SK-MEL-5 (cell line): ENCODE results near the gene MKI67. TPM values are rescaled to one million over a fixed set of nuclear protein-coding genes. Genes with fewer than 3 reads are reported as not detected.

ENCODE experiments used
- DNase-seq: peaks from one replicate; pipeline ENCODE4 v3.0.0-alpha.2; 2016; ENCODE audit warnings: low read depth, low spot score
- in situ Hi-C: cut with HindIII; loops from 2 replicates; pipeline ENCODE4 v1.10.0; 2016; ENCODE audit warnings: low sequenced_read_pairs, high pct_unique_total_duplicates, low pct_unique_long_range_greater_than_20kb
- total RNA-seq: library from RNA; depleted of rRNA; stranded (reverse); fragments of >200 nt; shearing (Covaris generic); gene quantifications from 2 replicates; pipeline ENCODE4 v1.2.3, GENCODE V29; 2014

Gene MKI67
- total RNA-seq, 1 experiment from 2014 or later = 11.7 TPM

DNA sequence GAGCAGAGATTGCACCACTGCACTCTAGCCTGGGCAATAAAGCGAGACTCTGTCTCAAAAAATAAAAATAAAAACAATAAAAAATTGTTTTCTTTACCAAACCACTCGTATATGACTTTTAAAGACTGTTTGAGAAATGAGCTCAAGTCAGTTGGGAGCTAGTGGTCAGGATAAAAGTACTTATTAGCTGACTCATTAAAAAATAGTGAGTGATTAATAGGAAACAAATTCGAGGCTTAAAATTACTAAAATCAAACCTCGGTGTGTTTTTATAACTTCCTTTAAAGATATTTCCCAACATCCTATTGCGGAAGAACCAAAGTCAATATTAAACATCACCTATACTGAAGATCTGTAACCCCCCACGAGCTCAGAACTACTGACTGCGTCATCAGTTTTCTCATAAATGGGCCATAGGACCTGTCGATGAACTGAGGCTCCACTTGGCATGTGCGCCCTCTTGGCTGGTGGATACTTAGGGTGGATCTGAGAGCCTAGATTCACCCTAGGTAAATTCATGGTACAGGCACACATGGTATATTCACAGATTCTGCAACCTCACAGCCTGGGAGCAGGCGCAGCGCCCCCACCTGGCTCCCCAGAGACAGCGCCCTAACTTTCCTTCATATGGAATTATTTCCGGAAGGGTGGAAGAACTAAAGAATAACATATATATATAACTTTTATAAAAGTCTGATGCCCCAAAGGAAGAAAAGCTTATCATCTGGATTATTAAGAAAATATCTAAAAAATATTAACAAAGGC lies 9.2 kb downstream of the MKI67 start:
- in situ Hi-C loops = no loop called here
- peak; percentile 10 for DNase-seq

DNA sequence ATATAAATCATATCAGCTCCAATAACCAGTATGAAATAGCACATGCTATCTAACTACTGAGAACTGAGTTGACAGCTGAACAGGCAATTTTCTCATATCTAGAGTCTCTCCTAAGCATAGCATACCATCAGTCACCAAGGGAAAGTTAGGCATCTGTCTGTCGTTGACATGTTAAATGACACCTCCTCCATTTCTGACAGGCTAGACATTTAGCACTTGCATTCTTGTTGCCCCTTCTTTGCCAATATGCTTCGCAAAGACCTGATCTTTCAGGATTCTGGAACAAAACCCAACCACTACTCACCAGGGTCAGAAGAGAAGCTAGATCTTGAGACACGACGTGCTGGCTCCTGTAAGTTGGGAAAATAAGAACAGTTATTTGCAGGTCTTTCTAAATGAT lies 10.0 kb downstream of the MKI67 start:
- in situ Hi-C loops = no loop called here
- no peak for DNase-seq

DNA sequence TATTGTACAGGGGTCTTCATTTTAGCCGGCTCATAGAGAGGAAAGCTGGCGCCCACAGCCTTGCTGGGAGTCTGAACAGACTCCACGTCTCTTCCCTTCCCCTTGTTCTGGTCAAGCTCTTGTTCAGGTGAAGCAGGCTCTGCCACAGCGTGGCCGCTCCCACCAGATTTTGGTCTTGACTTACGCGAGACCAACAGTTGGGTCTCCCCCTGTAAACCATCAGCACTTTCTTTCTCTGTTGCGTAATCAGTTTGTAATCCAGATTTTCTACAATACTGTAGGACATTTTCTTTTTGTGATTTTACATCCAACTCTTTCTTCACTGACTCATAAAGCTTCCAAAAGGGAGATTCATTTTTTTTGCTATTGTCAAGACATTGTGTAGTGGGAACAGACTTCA lies 10.9 kb downstream of the MKI67 start:
- in situ Hi-C loops = no loop called here
- no peak for DNase-seq

- DNase-seq = no peak
- in situ Hi-C loops = no loop called here
These were observed 11.3 kb downstream of the MKI67 start for GRCh38 chr10:128114901-128115300.

DNA sequence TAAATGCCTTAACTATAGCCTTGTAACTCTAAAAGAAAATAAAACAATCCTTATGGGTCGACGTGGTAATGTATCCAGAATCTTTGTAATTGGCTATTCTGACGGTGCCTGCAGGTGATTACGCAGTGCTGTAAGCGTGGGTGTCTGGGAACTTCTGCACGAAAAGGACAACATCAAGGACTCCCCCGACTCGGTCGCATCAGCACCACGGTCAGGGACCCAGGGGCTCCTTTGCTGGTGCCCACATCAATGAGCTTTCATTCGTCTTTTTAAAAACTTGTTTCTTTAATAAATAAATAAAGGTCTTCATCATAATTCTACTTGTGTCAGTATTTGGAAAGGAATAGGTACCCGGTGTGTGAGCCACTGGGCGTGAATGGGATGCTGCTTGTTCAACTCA lies 13.2 kb downstream of the MKI67 start:
- in situ Hi-C loops = no loop called here

GRCh38 chr10:128111696-128112095 lies 14.5 kb downstream of the MKI67 start:
- in situ Hi-C loops = no loop called here

More for the DNA sequence above, 13.2 kb downstream of the MKI67 start:
- DNase-seq = no peak

DNA sequence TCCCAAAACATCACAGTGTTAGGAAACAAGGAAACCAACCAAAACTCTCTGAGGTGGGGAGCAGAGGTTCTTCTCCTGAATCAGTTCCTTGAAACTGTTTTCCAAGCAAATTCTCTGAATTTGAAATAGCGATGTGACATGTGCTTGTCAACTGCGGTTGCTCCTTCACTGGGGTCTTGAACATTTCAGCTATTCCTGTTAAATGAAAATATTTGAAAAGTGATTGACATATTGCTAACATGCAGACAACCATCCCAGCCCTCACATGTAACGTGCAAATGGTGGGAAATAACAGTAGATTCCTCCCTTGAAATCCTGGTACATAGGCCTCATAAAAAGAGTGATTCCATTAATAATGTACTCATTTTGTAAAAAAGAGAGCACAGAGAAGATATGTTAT lies 15.9 kb downstream of the MKI67 start:
- DNase-seq = no peak
- in situ Hi-C loops = no loop called here

More at GRCh38 chr10:128111696-128112095, 14.5 kb downstream of the MKI67 start:
- DNase-seq = no peak

- DNase-seq = no peak
These were observed 16.5 kb downstream of the MKI67 start for GRCh38 chr10:128109707-128110106.

DNA sequence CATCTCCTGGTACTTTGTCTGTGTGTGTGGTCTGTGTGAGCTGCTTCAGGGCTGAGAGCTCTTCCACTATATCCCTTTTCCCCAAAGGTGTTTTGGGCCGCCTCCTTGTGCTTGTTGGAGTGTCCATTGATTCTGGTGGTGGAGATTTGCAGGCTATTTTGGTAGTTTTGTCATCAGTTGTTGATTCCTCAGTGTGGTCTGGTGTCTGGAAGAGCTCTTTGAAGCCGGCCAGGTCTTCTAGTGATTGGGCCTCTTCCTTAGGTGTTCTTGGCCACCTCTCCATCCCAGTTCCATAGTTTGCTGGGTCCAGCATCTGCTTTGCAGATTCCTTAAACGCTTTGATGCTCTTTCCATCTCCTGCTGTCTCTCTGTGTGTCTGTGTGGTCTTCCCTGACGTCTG lies 20.8 kb downstream of the MKI67 start:
- no peak for DNase-seq
- in situ Hi-C loops = no loop called here

More at GRCh38 chr10:128109707-128110106, 16.5 kb downstream of the MKI67 start:
- in situ Hi-C loops = no loop called here

DNA sequence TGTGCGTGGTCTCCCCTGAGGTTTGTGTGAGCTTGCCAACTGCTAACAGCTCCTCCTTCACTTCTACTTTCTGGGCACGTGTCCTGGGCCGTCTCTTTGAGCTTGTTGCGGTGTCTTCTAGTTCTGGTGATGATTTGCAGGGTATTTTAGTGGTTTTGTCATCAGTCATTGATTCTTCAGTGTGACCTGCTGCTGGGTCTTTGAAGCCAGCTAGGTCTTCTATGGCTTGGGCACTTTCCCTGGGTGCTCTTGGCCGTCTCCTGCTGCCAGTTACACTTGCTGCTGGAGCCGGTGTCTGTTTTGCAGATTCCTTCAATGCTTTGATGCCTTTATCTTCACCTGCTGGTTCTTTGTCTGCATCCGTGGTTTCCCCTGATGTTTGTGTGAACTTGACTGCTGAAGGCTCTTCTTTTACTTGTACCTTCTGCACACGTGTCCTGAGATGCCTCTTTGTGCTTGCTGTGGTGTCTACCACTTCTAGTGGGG lies 23.0 kb downstream of the MKI67 start:
- in situ Hi-C loops = no loop called here
- no peak for DNase-seq

- no peak for DNase-seq
- in situ Hi-C loops = no loop called here
These were observed 23.6 kb downstream of the MKI67 start for GRCh38 chr10:128102480-128103228.

DNA sequence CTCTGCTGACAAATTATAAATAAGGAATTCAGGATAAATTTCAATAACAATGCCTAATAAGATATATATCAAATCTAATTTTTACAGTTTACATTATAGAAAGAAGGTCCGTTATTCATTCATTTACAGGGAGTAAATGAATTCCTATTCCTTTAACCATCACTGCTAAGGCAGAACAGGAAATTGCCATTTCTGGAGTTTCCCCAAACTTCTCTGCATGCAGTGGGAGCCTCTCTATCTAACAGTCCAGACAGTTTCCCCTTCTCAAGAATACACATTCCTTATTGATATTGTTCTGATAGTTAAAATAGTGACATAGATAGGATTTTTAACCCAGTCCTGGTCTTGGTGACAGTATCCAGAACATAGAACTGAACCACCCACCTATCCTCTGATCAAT lies 24.3 kb downstream of the MKI67 start:
- no peak for DNase-seq
- in situ Hi-C loops = no loop called here

- in situ Hi-C loops = no loop called here
- DNase-seq = no peak
These were observed 26.3 kb downstream of the MKI67 start for GRCh38 chr10:128099901-128100300.

DNA sequence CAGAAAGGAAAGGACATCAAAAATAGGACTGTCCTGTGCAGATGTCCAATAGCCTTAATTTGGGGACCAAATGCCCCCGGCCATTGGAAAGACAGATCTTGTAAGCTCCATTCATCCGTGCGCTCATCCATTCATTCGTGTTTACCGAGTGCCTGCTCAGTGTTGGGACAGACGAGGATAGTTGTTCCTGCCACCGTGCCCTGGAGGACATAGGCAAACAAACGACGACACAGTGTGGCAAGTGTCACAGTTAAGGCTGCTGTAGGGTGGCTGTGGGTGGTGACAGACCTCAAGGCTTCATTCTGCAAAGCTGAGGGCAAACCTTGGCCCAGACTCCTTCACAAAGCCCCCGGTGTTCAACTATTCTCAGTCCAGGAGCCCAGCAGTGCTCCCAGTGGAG lies 27.6 kb downstream of the MKI67 start:
- in situ Hi-C loops = no loop called here
- DNase-seq = no peak

GRCh38 chr10:128097783-128098182 lies 28.4 kb downstream of the MKI67 start:
- in situ Hi-C loops = no loop called here

GRCh38 chr10:128096486-128097199 lies 29.6 kb downstream of the MKI67 start:
- DNase-seq = no peak
- in situ Hi-C loops = no loop called here

More at GRCh38 chr10:128097783-128098182, 28.4 kb downstream of the MKI67 start:
- DNase-seq = no peak

- no peak for DNase-seq
- in situ Hi-C loops = no loop called here
These were observed 30.3 kb downstream of the MKI67 start for GRCh38 chr10:128095753-128096469.
